Transverse colon (tissue), 4 donors: ENCODE data around the gene ANO9.

ENCODE experiments used
- CTCF ChIP-seq, 5 experiments: fragments of 200-600 bp in 3 of 5; fragments of 450-650 bp in 2 of 5; sonication (generic) in 3 of 5; IDR thresholded peaks; 1 replicate in 2 of 5; 2 replicates in 3 of 5; pipeline ENCODE4 v1.5.1; 2016 to 2017; ENCODE audit warnings: antibody characterized with exemption in 5 of 5, inconsistent platforms in 3 of 5, mild to moderate bottlenecking in 2 of 5, moderate library complexity in 1 of 5
- EP300 ChIP-seq: sonication (generic); formaldehyde crosslinking; IDR thresholded peaks from one replicate; pipeline ENCODE4 v1.6.1; 2017; ENCODE audit warnings: antibody characterized with exemption, low read depth
- POLR2A ChIP-seq: fragments of 450-650 bp; IDR thresholded peaks from one replicate; pipeline ENCODE4 v1.6.1; 2016; ENCODE audit warnings: antibody characterized with exemption, mild to moderate bottlenecking, moderate library complexity
- POLR2AphosphoS5 ChIP-seq, 3 donors: sonication (generic); formaldehyde crosslinking; IDR thresholded peaks; one replicate each; pipeline ENCODE4 v1.6.1; 2016; ENCODE audit warnings: antibody characterized with exemption in 3 of 3

- TF ChIP-seq CTCF (IDR thresholded peaks at IDR 0.05) = no peak
- TF ChIP-seq POLR2AphosphoS5 (IDR thresholded peaks at IDR 0.05) = no peak
- no peak for TF ChIP-seq EP300
- no peak for TF ChIP-seq POLR2A
These were observed 56.0 kb downstream of the ANO9 start for GRCh38 chr11:385594-386351.
